Neural cell (in vitro differentiated cells): ENCODE results near the gene MMP24. TPM values are rescaled to one million over a fixed set of nuclear protein-coding genes. Genes with fewer than 3 reads are reported as not detected.

Experiments
- H2AFZ ChIP-seq: fragments of 200-600, 300-800 bp; sonication (generic), shearing (Covaris generic); 2 replicates; pipeline ENCODE4 v1.6.0; 2014; ENCODE audit warnings: low read depth, mild to moderate bottlenecking, antibody characterized with exemption, low read length, moderate library complexity
- H3F3A ChIP-seq: fragments of 200-600 bp; shearing (Covaris generic); 2 replicates; pipeline ENCODE4 v1.6.1; 2016; ENCODE audit warnings: mild to moderate bottlenecking, moderate library complexity, mixed read lengths, antibody characterized with exemption, low read length; ENCODE audit not compliant: insufficient read depth, poor library complexity, severe bottlenecking
- H3K27ac ChIP-seq: fragments of 200-600, 300-800 bp; sonication (generic), shearing (Covaris generic); 2 replicates; pipeline ENCODE4 v1.5.1; 2014; ENCODE audit warnings: mild to moderate bottlenecking, low read length, moderate library complexity
- H3K27me3 ChIP-seq: fragments of 300-800, 200-600 bp; sonication (generic), shearing (Covaris generic); 2 replicates; pipeline ENCODE4 v1.6.0; 2014; ENCODE audit warnings: mild to moderate bottlenecking, low read depth, low read length, moderate library complexity; ENCODE audit not compliant: insufficient read depth
- H3K36me3 ChIP-seq: fragments of 300-800, 200-600 bp; sonication (generic), shearing (Covaris generic); 2 replicates; pipeline ENCODE4 v1.5.1; 2014; ENCODE audit warnings: mild to moderate bottlenecking, antibody characterized with exemption, low read length, moderate library complexity; ENCODE audit not compliant: insufficient read depth
- H3K4me2 ChIP-seq: fragments of 300-800, 200-600 bp; sonication (generic), shearing (Covaris generic); 2 replicates; pipeline ENCODE4 v1.6.0; 2014; ENCODE audit warnings: mild to moderate bottlenecking, low read length
- H3K4me3 ChIP-seq: fragments of 300-800, 200-600 bp; sonication (generic), shearing (Covaris generic); 2 replicates; pipeline ENCODE4 v1.5.1; 2014; ENCODE audit warnings: mild to moderate bottlenecking, low read length, moderate library complexity
- H3K79me2 ChIP-seq: fragments of 200-600 bp; shearing (Covaris generic); replicated peaks from 2 replicates; pipeline ENCODE4 v1.6.0; 2014; ENCODE audit warnings: mild to moderate bottlenecking, low read length, moderate library complexity; ENCODE audit not compliant: insufficient read depth
- H3K9ac ChIP-seq: fragments of 300-800, 200-600 bp; sonication (generic), shearing (Covaris generic); 2 replicates; pipeline ENCODE4 v1.6.1; 2016; ENCODE audit warnings: mild to moderate bottlenecking, low read length, mixed read lengths
- H3K9me2 ChIP-seq: fragments of 200-600 bp; shearing (Covaris generic); 2 replicates; pipeline ENCODE4 v1.6.1; 2016; ENCODE audit warnings: mild to moderate bottlenecking, low read length, mixed read lengths; ENCODE audit not compliant: insufficient read depth
- H3K9me3 ChIP-seq: fragments of 200-600, 300-800 bp; sonication (generic), shearing (Covaris generic); 2 replicates; pipeline ENCODE4 v1.6.1; 2016; ENCODE audit warnings: mild to moderate bottlenecking, mixed run types, low read length, moderate library complexity, mixed read lengths
- H4K20me1 ChIP-seq: fragments of 200-600 bp; shearing (Covaris generic); 2 replicates; pipeline ENCODE4 v1.6.1; 2016; ENCODE audit warnings: mild to moderate bottlenecking, mixed run types; ENCODE audit not compliant: insufficient read depth
- CTCF ChIP-seq: fragments of 450-650 bp; IDR thresholded peaks from 2 replicates; pipeline ENCODE4 v1.5.1; 2014; ENCODE audit warnings: antibody characterized with exemption, mild to moderate bottlenecking, moderate library complexity; ENCODE audit not compliant: poor library complexity, severe bottlenecking
- EP300 ChIP-seq: fragments of 450-650 bp; conservative IDR thresholded peaks from 2 replicates; pipeline ENCODE4 v1.6.1; 2014; ENCODE audit warnings: antibody characterized with exemption, mild to moderate bottlenecking, moderate library complexity; ENCODE audit not compliant: poor library complexity, severe bottlenecking
- EZH2 ChIP-seq: fragments of 200-600, 300-800 bp; shearing (Covaris generic), sonication (generic); IDR thresholded peaks from 2 replicates; pipeline ENCODE4 v1.6.1; 2014; ENCODE audit warnings: antibody characterized with exemption, low read length, borderline replicate concordance, mild to moderate bottlenecking; ENCODE audit not compliant: insufficient read depth, poor library complexity, severe bottlenecking
- MXI1 ChIP-seq: fragments of 450-650 bp; conservative IDR thresholded peaks from 2 replicates; pipeline ENCODE4 v1.6.1; 2014; ENCODE audit warnings: antibody characterized with exemption, mild to moderate bottlenecking; ENCODE audit not compliant: poor library complexity, severe bottlenecking
- POLR2AphosphoS5 ChIP-seq: IDR thresholded peaks from 2 replicates; pipeline ENCODE4 v1.6.1; 2012
- RAD21 ChIP-seq: fragments of 450-650 bp; conservative IDR thresholded peaks from 2 replicates; pipeline ENCODE4 v1.6.1; 2014; ENCODE audit warnings: antibody characterized with exemption, mild to moderate bottlenecking, moderate library complexity
- REST ChIP-seq: IDR thresholded peaks from 2 replicates; pipeline ENCODE4 v1.6.1; 2012; ENCODE audit warnings: borderline replicate concordance
- SMC3 ChIP-seq: fragments of 450-650 bp; conservative IDR thresholded peaks from 2 replicates; pipeline ENCODE4 v1.6.1; 2014; ENCODE audit warnings: antibody characterized with exemption, mild to moderate bottlenecking, moderate library complexity; ENCODE audit not compliant: poor library complexity
- TAF1 ChIP-seq: IDR thresholded peaks from 2 replicates; pipeline ENCODE4 v1.6.1; 2012; ENCODE audit warnings: low read depth
- polyA plus RNA-seq: library from polyadenylated mRNA; depleted of rRNA; stranded (reverse); fragments of >200 nt; gene quantifications from 2 replicates; pipeline ENCODE4 v1.2.3, GENCODE V29; 2014

The MMP24 gene
- polyA plus RNA-seq, 1 donor from 2014 or later, result 57.4 TPM

- no peaks in the 10 kb centered on the region for H3K36me3 ChIP-seq
- no peak for TF ChIP-seq TAF1
- TF ChIP-seq EZH2, result no peak
- TF ChIP-seq POLR2AphosphoS5, result no peak
- no peak for TF ChIP-seq MXI1
Observed at GRCh38 chr20:35264755-35265154, 38.3 kb downstream of the MMP24 start.

GRCh38 chr20:35267092-35267491 lies 40.6 kb downstream of the MMP24 start:
- Histone ChIP-seq H3K27ac (no peak overlapping the region), H3F3A (no peaks in the 10 kb centered on the region), H3K9me2 (no peaks in the 10 kb centered on the region), H3K9me3 (no peaks in the 10 kb centered on the region), H3K27me3 (no peaks in the 10 kb centered on the region), H3K36me3 (no peaks in the 10 kb centered on the region), H3K79me2 (no peaks in the 10 kb centered on the region), H3K4me2 (no peak overlapping the region), H4K20me1 (no peaks in the 10 kb centered on the region), H3K4me3 (no peak overlapping the region), H2AFZ (no peak overlapping the region), H3K9ac (no peak overlapping the region)
- TF ChIP-seq REST (no peak), EZH2 (no peak), TAF1 (no peak), POLR2AphosphoS5 (no peak), RAD21 (no peak), SMC3 (no peak), EP300 (no peak), MXI1 (no peak), CTCF (no peak)

More at GRCh38 chr20:35264755-35265154, 38.3 kb downstream of the MMP24 start:
- no peaks in the 10 kb centered on the region for H3K9me3 ChIP-seq
- no peaks in the 10 kb centered on the region for H3K9me2 ChIP-seq
- no peak overlapping the region for H3K27ac ChIP-seq
- no peaks in the 10 kb centered on the region for H3F3A ChIP-seq
- no peaks in the 10 kb centered on the region for H4K20me1 ChIP-seq
- H3K4me2 ChIP-seq, result no peak overlapping the region
- H3K9ac ChIP-seq, result no peak overlapping the region
- no peaks in the 10 kb centered on the region for H3K27me3 ChIP-seq
- H3K79me2 ChIP-seq, result no peaks in the 10 kb centered on the region
- H2AFZ ChIP-seq, result no peak overlapping the region
- H3K4me3 ChIP-seq, result no peak overlapping the region
